HG03066 (cell line): ENCODE measurements around the gene TMEM165.

Experiments used
- ATAC-seq: cut with Tn5 transposase; IDR thresholded peaks from one replicate; pipeline ENCODE4 v1.9.1; 2021; ENCODE audit warnings: low read depth; ENCODE audit not compliant: unreplicated experiment

TMEM165 gene

GRCh38 chr4:55399581-55399980, 3.8 kb downstream of the TMEM165 start:
- ATAC-seq = no peak

GRCh38 chr4:55405073-55405472, 9.3 kb downstream of the TMEM165 start:
- no peak for ATAC-seq

GRCh38 chr4:55406545-55406944, 10.8 kb downstream of the TMEM165 start:
- no peak for ATAC-seq

GRCh38 chr4:55407119-55407518, 11.4 kb downstream of the TMEM165 start:
- no peak for ATAC-seq

GRCh38 chr4:55407764-55408163, 12.0 kb downstream of the TMEM165 start:
- ATAC-seq = no peak

GRCh38 chr4:55409468-55410171, 13.9 kb downstream of the TMEM165 start:
- no peak for ATAC-seq

- no peak for ATAC-seq
Observed at GRCh38 chr4:55410431-55410830, 14.7 kb downstream of the TMEM165 start.

GRCh38 chr4:55411621-55412020, 15.9 kb downstream of the TMEM165 start:
- ATAC-seq = no peak

GRCh38 chr4:55416176-55416575, 20.4 kb downstream of the TMEM165 start:
- ATAC-seq = no peak

GRCh38 chr4:55424791-55425190, 29.0 kb downstream of the TMEM165 start:
- ATAC-seq = no peak

- ATAC-seq = no peak
Observed at GRCh38 chr4:55431710-55432336, 36.1 kb downstream of the TMEM165 start.

- ATAC-seq = no peak
Observed at GRCh38 chr4:55435141-55435841, 39.5 kb downstream of the TMEM165 start.

- ATAC-seq = no peak
Observed at GRCh38 chr4:55437356-55437796, 41.6 kb downstream of the TMEM165 start.

GRCh38 chr4:55437823-55438222, 42.1 kb downstream of the TMEM165 start:
- ATAC-seq = no peak

- ATAC-seq = no peak
Observed at GRCh38 chr4:55438314-55438713, 42.6 kb downstream of the TMEM165 start.

- no peak for ATAC-seq
Observed at GRCh38 chr4:55439023-55439422, 43.3 kb downstream of the TMEM165 start.

GRCh38 chr4:55440786-55441185, 45.0 kb downstream of the TMEM165 start:
- ATAC-seq = no peak

- no peak for ATAC-seq
Observed at GRCh38 chr4:55442541-55442940, 46.8 kb downstream of the TMEM165 start.

GRCh38 chr4:55444827-55445226, 49.1 kb downstream of the TMEM165 start:
- ATAC-seq = no peak

- ATAC-seq = no peak
Observed at GRCh38 chr4:55445921-55446577, 50.3 kb downstream of the TMEM165 start.

GRCh38 chr4:55446578-55446922, 50.8 kb downstream of the TMEM165 start:
- no peak for ATAC-seq
